Aorta (tissue), 5 donors: ENCODE data around the gene ATP5F1D. TPM values are rescaled to one million over a fixed set of nuclear protein-coding genes. Genes with fewer than 3 reads are reported as not detected.
A peak's percentile ranks its signal among the peaks of the same experiment; 100 is the strongest.

Source experiments
- ATAC-seq: fragments of 200-7000 bp; cut with Tn5 transposase; one replicate; pipeline ENCODE4 v1.9.1; 2022; ENCODE audit warnings: moderate library complexity; ENCODE audit not compliant: low FRiP score
- DNase-seq, 2 donors: peaks; one replicate each; pipeline ENCODE4 v3.0.0-alpha.2; 2020
- H3K27ac ChIP-seq, 2 donors: one replicate each; pipeline ENCODE4 v1.5.1; 2013; ENCODE audit warnings: low read length in 2 of 2, mild to moderate bottlenecking in 2 of 2, moderate library complexity in 2 of 2, control low read depth in 1 of 2, inconsistent platforms in 1 of 2, low read depth in 1 of 2
- H3K27me3 ChIP-seq, 2 donors: one replicate each; pipeline ENCODE4 v1.6.1; 2013; ENCODE audit warnings: control low read depth in 1 of 2, low read length in 1 of 2, mild to moderate bottlenecking in 1 of 2, moderate library complexity in 1 of 2; ENCODE audit not compliant: insufficient read depth in 2 of 2, control insufficient read depth in 1 of 2
- H3K36me3 ChIP-seq, 2 donors: one replicate each; pipeline ENCODE4 v1.6.1; 2013; ENCODE audit warnings: control low read depth in 1 of 2, low read length in 1 of 2, mild to moderate bottlenecking in 1 of 2; ENCODE audit not compliant: insufficient read depth in 2 of 2, control insufficient read depth in 1 of 2
- H3K4me1 ChIP-seq, 2 donors: one replicate each; pipeline ENCODE4 v1.6.1; 2013; ENCODE audit warnings: low read length in 2 of 2, control low read depth in 1 of 2, mild to moderate bottlenecking in 1 of 2, moderate library complexity in 1 of 2; ENCODE audit not compliant: insufficient read depth in 2 of 2, control insufficient read depth in 1 of 2
- H3K4me3 ChIP-seq, 2 donors: one replicate each; pipeline ENCODE4 v1.5.1; 2013; ENCODE audit warnings: low read length in 2 of 2, control low read depth in 1 of 2, mild to moderate bottlenecking in 1 of 2
- H3K9me3 ChIP-seq: one replicate; pipeline ENCODE4 v1.6.1; 2013; ENCODE audit warnings: mild to moderate bottlenecking, low read length; ENCODE audit not compliant: control insufficient read depth
- WGBS, 2 donors: extraction: QIAGEN DNeasy Blood & Tissue Kit; methylation state at CpG; one replicate each; pipeline ENCODE4 v1.1.7; 2013; 5-methylcytosine and 5-hydroxymethylcytosine counted together
- intact Hi-C, 2 donors: fragments of 100-400 bp; cut with DNase I; formaldehyde crosslinking; loops; one replicate each; pipeline versions ENCODE4 v1.14.2 to v1.15.0; 2022
- polyA plus RNA-seq, 2 donors: library from polyadenylated mRNA; stranded (reverse); fragments of 200-250 nt; gene quantifications; one replicate each; pipeline ENCODE4 v1.2.3, GENCODE V29; 2013
- total RNA-seq, 2 donors: library from RNA; stranded (reverse); fragmentation: NEBNext Ultra II Directional; extraction: Animal tissue kit (Norgen Biotek cat#: 25700); gene quantifications; one replicate each; pipeline ENCODE4 v1.2.1, GENCODE V29; 2021
- donor health status: healthy with polysubstance abuse.
- donor health status: Bipolar disorder and iron deficiency.
- donor health status: DM: no; HTN: no; CAD: no.
- donor health status: DM: no; HTN: no; CAD: no.
- donor health status: DM: yes; HTN: yes; CAD: no.

ATP5F1D gene
- total and polyA plus RNA-seq, 4 donors: 92.8 to 164 (median 116) TPM

DNA sequence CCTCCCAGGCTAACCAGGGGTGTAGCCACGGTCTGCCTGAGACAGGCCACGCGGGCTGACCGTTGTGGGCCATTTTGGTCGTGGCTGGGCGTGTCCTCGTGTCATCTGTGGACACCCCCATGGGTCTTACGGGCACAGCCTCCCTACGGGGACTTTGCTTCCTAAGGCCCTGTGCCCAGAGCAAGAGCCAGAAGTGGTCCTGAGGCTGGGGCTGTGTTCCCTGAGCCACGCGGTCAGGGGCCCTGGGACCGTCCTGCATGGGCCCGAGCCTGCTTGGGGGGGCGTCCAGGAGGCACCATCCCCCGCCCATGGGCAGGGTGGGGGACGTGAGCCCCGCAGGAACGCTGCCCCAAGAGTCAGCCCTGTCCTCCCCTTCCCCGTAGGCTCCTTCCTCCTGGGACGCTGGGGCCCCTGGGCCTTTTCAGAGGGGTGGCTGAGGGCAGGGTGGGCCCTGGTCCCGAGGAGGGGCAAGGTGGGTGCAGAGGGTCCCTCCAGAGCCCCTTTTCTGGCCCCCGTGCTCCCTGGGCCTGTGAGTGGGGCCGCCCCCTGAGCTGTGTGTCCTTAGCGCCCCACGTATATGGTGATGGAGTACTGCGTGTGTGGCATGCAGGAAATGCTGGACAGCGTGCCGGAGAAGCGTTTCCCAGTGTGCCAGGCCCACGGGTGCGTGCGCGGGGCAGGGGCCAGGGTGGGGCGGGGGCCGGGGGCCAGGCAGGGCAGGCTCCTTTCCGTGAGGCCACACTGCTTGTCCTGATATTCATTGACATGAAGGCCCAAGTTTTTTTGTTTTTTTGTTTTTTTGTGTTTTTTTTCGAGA, 22.6 kb upstream of the ATP5F1D start:
- H3K36me3 ChIP-seq: peaks cover 0 to 2% of the 10 kb centered on the region in 2 donors
- H3K4me1 ChIP-seq: no peaks in the 10 kb centered on the region
- no peak for ATAC-seq
- intact Hi-C loops: no loop called here
- peak overlapping the region in 1 of 2 donors; percentile 0 for H3K27ac ChIP-seq
- no peaks in the 10 kb centered on the region for H3K9me3 ChIP-seq
- DNase-seq: no peak
- no peaks in the 10 kb centered on the region for H3K27me3 ChIP-seq
- 81 to 83% methylated on average over 36 to 37 of the region's 37 CpGs for WGBS, 2 donors
- no peak overlapping the region for H3K4me3 ChIP-seq

DNA sequence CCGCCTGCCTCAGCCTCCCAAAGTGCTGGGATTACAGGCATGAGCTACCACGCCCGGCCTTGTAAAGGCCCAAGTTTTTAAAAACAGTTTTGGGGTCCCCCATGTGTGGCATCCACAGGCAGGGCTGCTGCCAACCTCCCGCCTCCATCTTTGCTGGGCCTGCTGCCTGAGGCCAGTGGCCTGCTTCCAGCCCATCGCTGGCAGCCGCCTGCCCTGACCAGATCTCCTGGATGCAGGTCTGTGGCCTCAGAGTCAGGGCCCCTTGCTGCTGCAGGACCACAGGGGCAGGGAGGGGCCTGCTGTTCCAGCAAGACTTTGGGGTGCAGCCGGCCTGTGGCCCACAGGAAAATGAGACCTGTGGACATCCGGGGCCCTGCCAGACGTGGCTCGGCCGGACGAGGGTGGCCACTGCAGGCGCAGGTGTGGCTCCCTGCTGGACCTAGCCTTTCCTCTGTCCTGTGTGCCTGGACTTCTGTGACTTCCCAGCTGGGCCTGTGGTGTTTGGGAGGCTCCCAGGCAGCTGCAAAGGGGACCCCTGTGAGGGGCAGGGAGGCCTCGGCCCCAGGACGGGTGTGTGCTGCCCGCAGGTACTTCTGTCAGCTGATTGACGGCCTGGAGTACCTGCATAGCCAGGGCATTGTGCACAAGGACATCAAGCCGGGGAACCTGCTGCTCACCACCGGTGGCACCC, 21.6 kb upstream of the ATP5F1D start:
- no peaks in the 10 kb centered on the region for H3K4me1 ChIP-seq
- no peak for ATAC-seq
- intact Hi-C loops: loop anchor here in 1 of 2 donors (2.0 kb wide), 1 partner anchor 19 kb away; the partner anchor contains the start of gene CBARP
- H3K4me3 ChIP-seq: no peak overlapping the region
- H3K36me3 ChIP-seq: peaks cover 0 to 2% of the 10 kb centered on the region in 2 donors
- H3K27me3 ChIP-seq: no peaks in the 10 kb centered on the region
- no peaks in the 10 kb centered on the region for H3K9me3 ChIP-seq
- no peak for DNase-seq
- WGBS, 2 donors: 77 to 83% methylated on average over 19 of the region's 19 CpGs
- no peak overlapping the region for H3K27ac ChIP-seq

DNA sequence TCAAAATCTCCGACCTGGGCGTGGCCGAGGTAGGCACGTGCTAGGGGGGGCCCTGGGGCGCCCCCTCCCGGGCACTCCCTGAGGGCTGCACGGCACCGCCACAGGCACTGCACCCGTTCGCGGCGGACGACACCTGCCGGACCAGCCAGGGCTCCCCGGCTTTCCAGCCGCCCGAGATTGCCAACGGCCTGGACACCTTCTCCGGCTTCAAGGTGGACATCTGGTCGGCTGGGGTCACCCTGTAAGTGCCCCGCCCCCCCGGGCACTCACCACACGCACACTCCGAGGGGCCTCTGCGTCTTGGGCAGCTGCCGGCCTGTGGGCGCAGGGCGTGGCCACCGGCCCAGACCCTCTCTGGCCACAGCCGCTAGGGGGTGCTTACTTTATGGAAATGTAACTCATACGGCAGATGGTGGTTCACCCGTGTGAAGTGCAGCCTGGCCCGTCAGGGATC, 21.0 kb upstream of the ATP5F1D start:
- H3K4me3 ChIP-seq: no peak overlapping the region
- peaks cover 0 to 2% of the 10 kb centered on the region in 2 donors for H3K36me3 ChIP-seq
- ATAC-seq (no peak), DNase-seq (peak in 1 of 2 donors; percentile 74)
- H3K4me1 ChIP-seq: no peaks in the 10 kb centered on the region
- 82 to 84% methylated on average over 31 to 33 of the region's 33 CpGs for WGBS, 2 donors
- intact Hi-C loops: loop anchor here in 1 of 2 donors (2.0 kb wide), 1 partner anchor 18 kb away; the partner anchor contains the start of gene CBARP
- no peak overlapping the region for H3K27ac ChIP-seq
- H3K9me3 ChIP-seq: no peaks in the 10 kb centered on the region
- no peaks in the 10 kb centered on the region for H3K27me3 ChIP-seq

DNA sequence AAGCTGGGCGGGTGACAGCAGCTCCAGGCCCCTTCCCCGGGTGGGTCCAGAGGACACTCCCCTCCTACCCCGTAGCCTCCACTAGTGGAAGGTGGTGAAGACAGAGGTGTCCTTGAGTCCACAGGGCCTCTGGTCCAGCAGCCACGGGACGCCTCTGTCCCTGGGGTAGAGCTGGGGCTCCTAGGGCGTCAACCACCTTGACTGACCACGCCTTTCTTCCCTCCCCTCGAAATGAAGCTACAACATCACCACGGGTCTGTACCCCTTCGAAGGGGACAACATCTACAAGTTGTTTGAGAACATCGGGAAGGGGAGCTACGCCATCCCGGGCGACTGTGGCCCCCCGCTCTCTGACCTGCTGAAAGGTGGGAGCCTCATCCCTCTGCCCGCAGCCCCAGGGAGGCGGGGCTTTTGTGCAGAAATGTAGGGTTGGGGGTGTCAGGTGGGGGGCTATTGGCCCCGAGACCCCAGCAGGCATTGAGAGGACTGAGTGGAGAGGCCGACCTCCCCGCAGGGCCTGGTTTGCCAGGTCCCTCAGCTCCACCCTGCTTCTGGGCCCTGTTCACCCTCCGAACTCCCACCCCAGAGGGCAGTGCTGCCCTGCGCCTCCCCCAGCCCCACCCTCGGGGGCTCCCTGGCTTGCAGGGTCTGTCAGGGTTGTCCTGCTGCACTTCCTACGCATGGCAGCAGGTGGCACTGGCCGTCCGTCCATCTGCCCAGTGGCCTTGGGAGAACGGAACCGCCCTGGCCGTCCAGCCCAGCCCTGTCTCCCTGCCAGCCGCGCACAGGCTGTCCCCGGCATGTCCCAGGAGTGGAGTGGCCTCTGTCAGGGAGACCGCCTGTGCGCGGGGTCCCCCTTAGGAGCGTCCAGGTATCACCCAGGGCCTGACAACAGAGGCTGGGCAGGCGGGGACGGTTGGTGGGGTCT, 20.3 kb upstream of the ATP5F1D start:
- no peaks in the 10 kb centered on the region for H3K27me3 ChIP-seq
- H3K4me1 ChIP-seq: no peaks in the 10 kb centered on the region
- intact Hi-C loops: loop anchor here in 1 of 2 donors (2.0 kb wide), 1 partner anchor 18 kb away; the partner anchor contains the start of gene CBARP
- H3K4me3 ChIP-seq: no peak overlapping the region
- 51 to 57% methylated on average over 37 to 38 of the region's 38 CpGs for WGBS, 2 donors
- H3K9me3 ChIP-seq: no peaks in the 10 kb centered on the region
- peak; percentile 68 for ATAC-seq
- no peak overlapping the region for H3K27ac ChIP-seq
- peak; percentile 82 to 93 for DNase-seq
- peaks cover 0 to 2% of the 10 kb centered on the region in 2 donors for H3K36me3 ChIP-seq

DNA sequence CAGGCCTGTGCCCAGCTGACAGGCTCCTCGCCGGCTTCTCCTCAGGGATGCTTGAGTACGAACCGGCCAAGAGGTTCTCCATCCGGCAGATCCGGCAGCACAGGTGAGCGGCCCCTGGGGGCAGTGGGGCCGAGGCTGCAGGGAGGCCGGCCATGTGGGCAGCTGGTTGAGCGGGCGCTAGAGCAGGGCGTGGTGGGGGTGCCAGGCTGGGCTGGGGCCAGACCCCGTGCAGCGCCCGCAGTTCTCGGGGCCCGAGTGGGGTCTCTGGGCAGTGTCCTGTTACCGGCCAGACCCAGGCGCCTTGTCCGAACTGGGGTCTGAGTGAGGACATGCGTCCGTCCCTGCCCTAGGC, 19.7 kb upstream of the ATP5F1D start:
- Histone ChIP-seq H3K9me3 (no peaks in the 10 kb centered on the region), H3K36me3 (peaks cover 0 to 2% of the 10 kb centered on the region in 2 donors), H3K4me1 (no peaks in the 10 kb centered on the region), H3K4me3 (no peak overlapping the region), H3K27ac (no peak overlapping the region), H3K27me3 (no peaks in the 10 kb centered on the region)
- DNase-seq (peak in 1 of 2 donors; percentile 77), ATAC-seq (peak; percentile 1)
- intact Hi-C loops: loop anchor here in 1 of 2 donors (2.0 kb wide), 1 partner anchor 17 kb away; the partner anchor contains the start of gene CBARP
- 77 to 83% methylated on average over 22 of the region's 22 CpGs for WGBS, 2 donors

DNA sequence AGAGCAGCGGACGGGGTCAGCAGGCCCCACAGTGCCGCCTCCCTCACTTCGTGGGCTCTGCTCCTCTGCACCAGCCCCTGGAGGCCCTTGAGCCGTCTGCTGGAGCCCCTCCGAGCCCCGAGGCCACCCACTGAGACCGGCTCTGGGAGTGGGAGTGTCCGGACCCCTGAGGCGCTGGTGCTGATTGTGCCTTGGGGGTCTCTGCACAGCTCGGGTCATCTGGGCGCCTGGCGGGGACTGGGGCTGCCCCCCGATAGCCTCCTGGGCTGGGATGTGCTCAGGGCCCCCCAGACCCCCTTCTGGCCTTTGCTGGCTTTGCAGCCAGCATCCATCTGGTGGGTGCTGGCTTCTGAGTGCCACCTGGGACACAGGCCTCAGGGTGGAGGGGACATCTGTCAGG, 19.2 kb upstream of the ATP5F1D start:
- Histone ChIP-seq H3K36me3 (peaks cover 0 to 2% of the 10 kb centered on the region in 2 donors), H3K27me3 (no peaks in the 10 kb centered on the region), H3K4me3 (no peak overlapping the region), H3K4me1 (no peaks in the 10 kb centered on the region), H3K27ac (no peak overlapping the region), H3K9me3 (no peaks in the 10 kb centered on the region)
- ATAC-seq (no peak), DNase-seq (no peak)
- WGBS, 2 donors: 85 to 88% methylated on average over 14 of the region's 14 CpGs
- intact Hi-C loops: no loop called here

DNA sequence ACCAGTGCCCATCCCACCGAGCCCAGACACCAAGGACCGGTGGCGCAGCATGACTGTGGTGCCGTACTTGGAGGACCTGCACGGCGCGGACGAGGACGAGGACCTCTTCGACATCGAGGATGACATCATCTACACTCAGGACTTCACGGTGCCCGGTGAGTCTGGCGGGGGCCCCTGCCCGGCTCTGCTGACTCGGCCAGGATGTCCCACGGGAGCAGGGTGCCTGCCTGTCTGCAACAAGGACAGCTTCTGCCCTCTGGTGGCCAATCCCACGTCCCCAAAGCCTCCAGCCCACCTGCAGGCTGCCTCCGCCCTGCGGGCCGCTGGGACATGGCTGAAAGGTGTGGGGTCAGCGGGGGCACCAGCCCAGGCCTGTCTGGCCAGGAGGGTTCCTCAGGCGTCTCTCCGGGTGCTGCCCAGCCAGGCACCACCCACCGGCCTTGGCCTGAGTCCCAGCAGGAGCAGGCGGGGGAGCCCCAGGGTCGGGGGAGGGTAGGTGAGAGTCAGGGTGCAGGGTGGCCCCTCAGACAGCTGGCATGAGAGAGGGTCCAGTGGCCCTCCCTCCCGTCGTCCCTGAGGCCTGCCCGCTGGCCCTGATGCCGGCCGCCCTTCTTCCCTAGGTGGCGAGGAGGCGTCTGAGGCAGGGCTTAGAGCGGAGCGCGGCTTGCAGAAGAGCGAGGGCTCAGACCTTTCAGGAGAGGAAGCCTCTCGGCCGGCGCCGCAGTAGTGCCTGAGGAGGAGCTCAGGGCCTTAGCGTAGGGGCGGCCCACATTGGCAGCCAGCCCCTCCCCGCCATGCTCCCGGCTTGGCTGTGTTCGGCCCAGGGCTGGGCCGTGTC, 18.3 kb upstream of the ATP5F1D start:
- Histone ChIP-seq H3K9me3 (no peaks in the 10 kb centered on the region), H3K36me3 (peaks cover 0 to 2% of the 10 kb centered on the region in 2 donors), H3K27me3 (no peaks in the 10 kb centered on the region), H3K27ac (no peak overlapping the region), H3K4me1 (no peaks in the 10 kb centered on the region), H3K4me3 (no peak overlapping the region)
- ATAC-seq (no peak), DNase-seq (peak; percentile 73 to 83)
- 56 to 61% methylated on average over 46 to 48 of the region's 48 CpGs for WGBS, 2 donors
- intact Hi-C loops: no loop called here
